H1 (cell line): ENCODE data around the gene GAS2. TPM values are rescaled to one million over a fixed set of nuclear protein-coding genes. Genes with fewer than 3 reads are reported as not detected.

Experiments
- CTCF ChIA-PET: fragments of 300-600 bp; sonication (Branson Sonifier 250); formaldehyde crosslinking; loops from one replicate; lab custom pipeline; 2021; ENCODE audit not compliant: partially characterized antibody; lab: Charles Lee
- POLR2A ChIA-PET: fragments of 300-600 bp; sonication (Branson Sonifier 250); formaldehyde crosslinking; loops from one replicate; lab custom pipeline; 2021; ENCODE audit warnings: inconsistent platforms; ENCODE audit not compliant: partially characterized antibody; lab: Charles Lee
- DNase-seq, 2 experiments: peaks; one replicate each; pipeline versions ENCODE4 v3.0.0 to v3.0.0-alpha.2; 2010 to 2022; ENCODE audit warnings: low spot score in 2 of 2, low read depth in 1 of 2, mixed read lengths in 1 of 2
- FAIRE-seq: peaks from 2 replicates; lab custom pipeline; 2011; peaks lifted over from hg19 to GRCh38; lab: Jason Lieb, UNC
- H2AFZ ChIP-seq: 2 replicates; pipeline ENCODE4 v1.8.1; 2012; ENCODE audit warnings: low read length, inconsistent platforms
- H2AK5ac ChIP-seq: 2 replicates; pipeline ENCODE4 v1.6.1; 2013; ENCODE audit warnings: low read depth, low read length
- H2BK120ac ChIP-seq: replicated peaks from 2 replicates; pipeline ENCODE3; 2013; ENCODE audit warnings: low read depth, low read length, inconsistent platforms
- H2BK12ac ChIP-seq: 2 replicates; pipeline ENCODE4 v1.6.1; 2013; ENCODE audit warnings: low read depth, low read length
- H2BK15ac ChIP-seq: 2 replicates; pipeline ENCODE4 v1.6.1; 2013; ENCODE audit warnings: low read length
- H2BK20ac ChIP-seq: 2 replicates; pipeline ENCODE4 v1.6.1; 2013; ENCODE audit warnings: low read length
- H2BK5ac ChIP-seq: 2 replicates; pipeline ENCODE4 v1.6.1; 2013; ENCODE audit warnings: low read depth, low read length
- H3K14ac ChIP-seq: 2 replicates; pipeline ENCODE4 v1.6.1; 2013; ENCODE audit warnings: inconsistent platforms; ENCODE audit not compliant: insufficient read length
- H3K18ac ChIP-seq: 2 replicates; pipeline ENCODE4 v1.6.1; 2013; ENCODE audit warnings: low read length; ENCODE audit errors: extremely low read depth
- H3K23ac ChIP-seq: 2 replicates; pipeline ENCODE4 v1.6.1; 2013; ENCODE audit warnings: inconsistent platforms; ENCODE audit not compliant: insufficient read length
- H3K23me2 ChIP-seq: 2 replicates; pipeline ENCODE4 v1.6.1; 2013; ENCODE audit warnings: low read depth, low read length
- H3K27ac ChIP-seq: 2 replicates; pipeline ENCODE4 v1.6.1; 2011; ENCODE audit warnings: low read depth, low read length, inconsistent platforms
- H3K27me3 ChIP-seq, 4 experiments: replicated peaks in 1 of 4; 1 replicate in 1 of 4; 2 replicates in 3 of 4; pipeline versions ENCODE4 v1.6.1 to v1.8.1; 2011 to 2013; ENCODE audit warnings: low read length in 3 of 4, mild to moderate bottlenecking in 3 of 4, inconsistent platforms in 2 of 4, mixed read lengths in 2 of 4, moderate library complexity in 1 of 4; ENCODE audit not compliant: control insufficient read depth in 3 of 4, insufficient read depth in 3 of 4; ENCODE audit errors: extremely low read depth in 1 of 4
- H3K36me3 ChIP-seq, 4 experiments: 2 replicates each; pipeline versions ENCODE4 v1.6.1 to v1.8.1; 2011 to 2013; ENCODE audit warnings: mild to moderate bottlenecking in 4 of 4, low read length in 3 of 4, moderate library complexity in 2 of 4, control low read depth in 1 of 4, inconsistent platforms in 1 of 4; ENCODE audit not compliant: insufficient read depth in 4 of 4, control insufficient read depth in 2 of 4
- H3K4ac ChIP-seq: replicated peaks from 2 replicates; pipeline ENCODE3; 2013; ENCODE audit warnings: low read length, low read depth, mixed read lengths, inconsistent platforms; ENCODE audit not compliant: insufficient read length
- H3K4me1 ChIP-seq, 4 experiments: replicated peaks in 1 of 4; 1 replicate in 1 of 4; 2 replicates in 3 of 4; pipeline versions ENCODE4 v1.6.1 to v1.8.1; 2011 to 2013; ENCODE audit warnings: low read length in 3 of 4, inconsistent platforms in 2 of 4, mixed read lengths in 1 of 4; ENCODE audit not compliant: insufficient read depth in 4 of 4, control insufficient read depth in 3 of 4
- H3K4me2 ChIP-seq, 2 experiments: 2 replicates each; pipeline versions ENCODE4 v1.6.1 to v1.8.1; 2011 to 2013; ENCODE audit warnings: low read depth in 2 of 2, low read length in 2 of 2, control low read depth in 1 of 2, inconsistent platforms in 1 of 2, mild to moderate bottlenecking in 1 of 2; ENCODE audit not compliant: insufficient read depth in 1 of 2
- H3K4me3 ChIP-seq, 4 experiments: fragments of 200-600, 300-600 bp in 1 of 4; sonication (generic), shearing (Covaris generic), sonication (Bioruptor Twin) in 1 of 4; 2 replicates each; pipeline versions ENCODE4 v1.5.1 to v1.8.1; 2011 to 2016; ENCODE audit warnings: low read length in 4 of 4, low read depth in 3 of 4, control low read depth in 2 of 4, inconsistent platforms in 2 of 4, mild to moderate bottlenecking in 2 of 4, mixed read lengths in 1 of 4, moderate library complexity in 1 of 4; ENCODE audit not compliant: insufficient read depth in 2 of 4; ENCODE audit errors: extremely low read depth in 1 of 4
- H3K56ac ChIP-seq: replicated peaks from 2 replicates; pipeline ENCODE3; 2013; ENCODE audit warnings: low read depth, mild to moderate bottlenecking, mixed read lengths, low read length, inconsistent platforms; ENCODE audit not compliant: insufficient read length
- H3K79me1 ChIP-seq: 2 replicates; pipeline ENCODE4 v1.6.1; 2013; ENCODE audit warnings: low read depth, low read length, control low read depth
- H3K79me2 ChIP-seq, 2 experiments: 2 replicates each; pipeline versions ENCODE4 v1.6.1 to v1.8.1; 2012 to 2013; ENCODE audit warnings: low read length in 2 of 2, mild to moderate bottlenecking in 2 of 2, inconsistent platforms in 1 of 2; ENCODE audit not compliant: insufficient read depth in 2 of 2, control insufficient read depth in 1 of 2
- H3K9ac ChIP-seq, 4 experiments: replicated peaks in 1 of 4; 1 replicate in 1 of 4; 2 replicates in 3 of 4; pipeline versions ENCODE4 v1.6.1 to v1.8.1; 2011 to 2013; ENCODE audit warnings: low read depth in 3 of 4, low read length in 3 of 4, control low read depth in 2 of 4, mild to moderate bottlenecking in 2 of 4, moderate library complexity in 2 of 4, inconsistent platforms in 1 of 4; ENCODE audit errors: extremely low read depth in 1 of 4
- H3K9me3 ChIP-seq, 2 experiments: 2 replicates each; pipeline versions ENCODE4 v1.6.1 to v1.8.1; 2012 to 2013; ENCODE audit warnings: mild to moderate bottlenecking in 2 of 2, moderate library complexity in 2 of 2, control low read depth in 1 of 2, inconsistent platforms in 1 of 2, low read depth in 1 of 2, low read length in 1 of 2, mixed read lengths in 1 of 2; ENCODE audit not compliant: insufficient read depth in 2 of 2
- H4K20me1 ChIP-seq, 2 experiments: replicated peaks in 1 of 2; 2 replicates each; pipeline versions ENCODE3 to v1.8.1; 2011 to 2013; ENCODE audit warnings: inconsistent platforms in 2 of 2, low read length in 2 of 2, mild to moderate bottlenecking in 1 of 2; ENCODE audit not compliant: insufficient read depth in 2 of 2, control insufficient read depth in 1 of 2
- H4K5ac ChIP-seq: 2 replicates; pipeline ENCODE4 v1.6.1; 2013; ENCODE audit warnings: low read length, low read depth, mixed read lengths, inconsistent platforms; ENCODE audit not compliant: insufficient read length
- H4K8ac ChIP-seq: 2 replicates; pipeline ENCODE4 v1.8.0; 2013; ENCODE audit warnings: mild to moderate bottlenecking, moderate library complexity, low read length, inconsistent platforms; ENCODE audit not compliant: insufficient read depth; ENCODE audit errors: extremely low read depth
- H4K91ac ChIP-seq: replicated peaks from 2 replicates; pipeline ENCODE3; 2013; ENCODE audit warnings: low read length, mixed read lengths, inconsistent platforms; ENCODE audit not compliant: insufficient read length
- ASH2L ChIP-seq: fragments of 200-600, 300-600 bp; sonication (generic); IDR thresholded peaks from one replicate; pipeline ENCODE4 v1.7.1; 2017; ENCODE audit warnings: low read length
- POLR2A ChIP-seq, 2 experiments: IDR thresholded peaks; 1 replicate in 1 of 2; 2 replicates in 1 of 2; pipeline ENCODE4 v1.6.1; 2011; ENCODE audit warnings: low read depth in 2 of 2, low read length in 2 of 2, mild to moderate bottlenecking in 2 of 2; ENCODE audit errors: control extremely low read depth in 1 of 2
- SP4 ChIP-seq: IDR thresholded peaks from 2 replicates; pipeline ENCODE4 v1.6.1; 2012; ENCODE audit warnings: low read length, inconsistent platforms
- WGBS, 2 experiments: shearing (Covaris generic) in 1 of 2; methylation state at CpG; one replicate each; pipeline versions ENCODE4 v1.1.6 to v1.1.7; 2013 to 2015; ENCODE audit warnings: low lambda C conversion rate in 2 of 2, mixed read lengths in 2 of 2, inconsistent platforms in 1 of 2, low coverage in 1 of 2, missing lambda C conversion rate in 1 of 2; ENCODE audit not compliant: insufficient replicate concordance in 2 of 2, insufficient coverage in 1 of 2, insufficient read length in 1 of 2; ENCODE audit errors: extremely low coverage in 1 of 2, missing lambda C conversion rate in 1 of 2; 5-methylcytosine and 5-hydroxymethylcytosine counted together
- polyA plus RNA-seq, 7 experiments: library from polyadenylated mRNA; depleted of rRNA in 3 of 7; stranded (reverse) in 5 of 7; unstranded in 2 of 7; fragments of >200 nt in 5 of 7; fragments of 200-250 nt in 2 of 7; gene quantifications; 1 replicate in 5 of 7; 2 replicates in 1 of 7; 4 replicates in 1 of 7; pipeline versions ENCODE4 v1.2.1 to v1.2.3, GENCODE V29; 2011 to 2013; ENCODE audit warnings: missing spikeins in 2 of 7, mixed read lengths in 2 of 7
- total RNA-seq: library from RNA; stranded (reverse); fragmentation: NEBNext Ultra II Directional; extraction: Animal tissue kit (Norgen Biotek cat#: 25700); gene quantifications from 2 replicates; pipeline ENCODE4 v1.2.1, GENCODE V29; 2021

GAS2 gene
- total and polyA plus RNA-seq, 2 of the 8 experiments (the other 6 are each of a cell fraction or from before 2014, with no cell fraction given) = 0.70 to 1.7 TPM

DNA sequence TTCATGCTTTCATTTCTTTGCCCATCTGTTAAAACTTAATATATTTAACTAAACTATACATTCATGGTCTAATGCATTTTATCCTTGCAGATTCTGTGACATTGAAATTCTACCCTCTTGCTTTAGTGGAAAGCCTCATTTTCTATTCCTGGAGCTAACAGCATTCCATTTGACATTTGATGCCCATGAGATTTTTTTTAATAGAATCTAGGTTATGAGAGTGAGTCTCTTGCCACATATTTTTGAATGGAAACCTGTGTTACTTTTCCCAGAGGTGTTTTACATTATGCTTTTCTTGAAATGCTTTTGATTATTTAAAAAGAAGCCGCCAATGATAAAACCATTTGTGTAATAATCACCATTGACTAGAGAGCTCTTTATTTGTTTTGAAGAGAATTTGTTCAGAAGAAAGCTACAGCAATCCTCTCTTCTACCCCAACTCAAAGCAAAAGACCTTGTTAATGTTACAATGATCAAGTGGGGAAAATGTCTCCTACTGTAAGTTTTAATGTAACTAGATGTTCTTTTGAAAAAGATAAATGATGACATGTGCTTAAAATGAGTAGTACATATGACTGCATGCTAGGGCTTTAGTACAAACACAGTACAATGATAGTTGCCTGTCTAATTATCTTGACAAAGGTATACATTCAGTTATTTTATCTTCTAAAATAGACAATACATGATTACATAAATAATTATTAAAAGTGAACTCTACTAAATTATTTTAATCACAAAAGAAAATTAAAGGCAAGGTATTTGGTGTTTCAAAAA lies 67.3 kb downstream of the GAS2 start:
- Histone ChIP-seq H3K23ac (no peak overlapping the region), H3K4me1 (no peaks in the 10 kb centered on the region), H2BK20ac (no peak overlapping the region), H3K9ac (no peak overlapping the region), H3K23me2 (no peaks in the 10 kb centered on the region; the same call in 1 of the 2 replicates), H4K91ac (no peak overlapping the region), H2AFZ (no peak overlapping the region), H3K4me2 (no peak overlapping the region), H3K14ac (no peak overlapping the region), H3K27ac (no peak overlapping the region), H2AK5ac (no peak overlapping the region), H2BK15ac (no peak overlapping the region), H3K18ac (no peak overlapping the region), H3K27me3 (peaks cover 0 to 1% (median 0%) of the 10 kb centered on the region in 4 experiments; a peak in 1 of 7 replicates), H3K9me3 (no peaks in the 10 kb centered on the region), H4K8ac (no peak overlapping the region), H2BK5ac (no peak overlapping the region), H4K5ac (no peak overlapping the region), H4K20me1 (no peaks in the 10 kb centered on the region), H3K4me3 (no peak overlapping the region), H3K56ac (no peak overlapping the region), H3K79me2 (no peaks in the 10 kb centered on the region), H2BK12ac (no peak overlapping the region), H3K79me1 (no peaks in the 10 kb centered on the region), H2BK120ac (no peak overlapping the region), H3K4ac (no peak overlapping the region), H3K36me3 (no peaks in the 10 kb centered on the region)
- 80% methylated on average over 1 of the region's 1 CpG; no CpG with 5 or more reads in 1 of the 2 experiments for WGBS, 2 experiments
- FAIRE-seq = no peak
- ChIA-PET POLR2A (interaction anchor here (0.6 kb wide), 1 partner anchor 80 kb away, joined by 3 read pairs; no protein-coding TSS in a partner anchor), CTCF (no interaction called here)
- DNase-seq = no peak
- no peak for TF ChIP-seq SP4
- TF ChIP-seq POLR2A (IDR thresholded peaks at IDR 0.05; ENCODE audit: control extremely low read depth in 1 of 2, low read depth in 2 of 2, low read length in 2 of 2) = no peak
- no peak for TF ChIP-seq ASH2L
